ENCODE results near the gene OTC. TPM values are rescaled to one million over a fixed set of nuclear protein-coding genes. Genes with fewer than 3 reads are reported as not detected.
A peak's percentile ranks its signal among the peaks of the same experiment; 100 is the strongest.

Gene OTC
- total RNA-seq, 1 experiment from 2014 or later: not detected

DNA sequence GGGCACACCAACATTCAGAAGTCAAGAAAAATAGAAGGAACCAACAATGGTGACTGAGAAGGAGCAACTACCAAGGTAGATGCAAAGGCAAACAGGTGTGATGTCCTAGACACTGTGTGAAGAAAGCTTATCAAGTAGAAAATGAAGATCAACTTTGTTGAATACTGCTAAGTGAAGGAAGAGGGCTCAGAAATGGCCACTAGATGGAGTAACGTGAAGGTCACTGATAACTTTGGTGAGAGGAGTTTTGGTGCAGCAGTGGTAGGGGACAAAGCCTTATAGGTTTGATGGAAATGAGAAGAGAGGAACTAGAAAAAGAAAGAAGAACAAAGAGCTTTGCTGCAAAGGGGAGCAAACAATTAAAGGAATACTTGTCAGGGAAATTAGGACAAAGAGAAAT is 23.5 kb downstream of the OTC start:
- Histone ChIP-seq H3T11ph (ENCODE audit: low read length) (no peak overlapping the region), H2BK12ac (ENCODE audit: insufficient read length, low read depth, low read length) (no peak overlapping the region), H4K8ac (replicated peaks; ENCODE audit: insufficient read length, low read depth, low read length) (no peak overlapping the region), H3K9ac (ENCODE audit: extremely low read depth, insufficient read length, low read length) (no peak overlapping the region), H4K20me1 (ENCODE audit: control insufficient read depth, insufficient read depth, insufficient read length) (no peaks in the 10 kb centered on the region), H3K14ac (ENCODE audit: insufficient read depth, low read length) (no peak overlapping the region), H3K23ac (ENCODE audit: insufficient read length, low read depth, low read length) (no peak overlapping the region), H2BK20ac (ENCODE audit: low read depth, low read length, poor library complexity, severe bottlenecking) (no peak overlapping the region), H3K27ac (ENCODE audit: insufficient read length, low read depth, low read length) (no peak overlapping the region), H3K79me2 (ENCODE audit: insufficient read depth, low read length) (no peaks in the 10 kb centered on the region), H3K79me1 (ENCODE audit: insufficient read depth, low read depth, low read length, poor library complexity, severe bottlenecking) (no peaks in the 10 kb centered on the region), H2AK5ac (ENCODE audit: insufficient read length, low read length) (no peak overlapping the region), H3K4me2 (ENCODE audit: insufficient read depth, insufficient read length, low read length) (no peak overlapping the region), H3K18ac (ENCODE audit: insufficient read length, low read depth, low read length) (no peak overlapping the region), H3K27me3 (ENCODE audit: insufficient read depth, low read length) (no peaks in the 10 kb centered on the region), H2BK15ac (ENCODE audit: low read depth, low read length) (no peak overlapping the region), H3K4ac (ENCODE audit: low read depth, low read length) (no peak overlapping the region), H3K9me3 (ENCODE audit: control insufficient read depth, low read depth, low read length) (peaks cover 8% of the 10 kb centered on the region), H2BK5ac (ENCODE audit: insufficient read length, low read length) (no peak overlapping the region), H4K5ac (ENCODE audit: insufficient read length, low read depth, low read length) (no peak overlapping the region), H3K4me1 (ENCODE audit: insufficient read depth, low read length) (no peaks in the 10 kb centered on the region), H2AFZ (ENCODE audit: low read length) (no peak overlapping the region), H3K56ac (ENCODE audit: insufficient read length, low read depth, low read length) (no peak overlapping the region), H3K23me2 (ENCODE audit: insufficient read length, low read depth, low read length, poor library complexity, severe bottlenecking) (no peaks in the 10 kb centered on the region), H4K91ac (ENCODE audit: insufficient read length, low read depth, low read length) (no peak overlapping the region), H2BK120ac (ENCODE audit: low read depth, low read length, poor library complexity, severe bottlenecking) (no peak overlapping the region)
- TF ChIP-seq, protein P1, sequence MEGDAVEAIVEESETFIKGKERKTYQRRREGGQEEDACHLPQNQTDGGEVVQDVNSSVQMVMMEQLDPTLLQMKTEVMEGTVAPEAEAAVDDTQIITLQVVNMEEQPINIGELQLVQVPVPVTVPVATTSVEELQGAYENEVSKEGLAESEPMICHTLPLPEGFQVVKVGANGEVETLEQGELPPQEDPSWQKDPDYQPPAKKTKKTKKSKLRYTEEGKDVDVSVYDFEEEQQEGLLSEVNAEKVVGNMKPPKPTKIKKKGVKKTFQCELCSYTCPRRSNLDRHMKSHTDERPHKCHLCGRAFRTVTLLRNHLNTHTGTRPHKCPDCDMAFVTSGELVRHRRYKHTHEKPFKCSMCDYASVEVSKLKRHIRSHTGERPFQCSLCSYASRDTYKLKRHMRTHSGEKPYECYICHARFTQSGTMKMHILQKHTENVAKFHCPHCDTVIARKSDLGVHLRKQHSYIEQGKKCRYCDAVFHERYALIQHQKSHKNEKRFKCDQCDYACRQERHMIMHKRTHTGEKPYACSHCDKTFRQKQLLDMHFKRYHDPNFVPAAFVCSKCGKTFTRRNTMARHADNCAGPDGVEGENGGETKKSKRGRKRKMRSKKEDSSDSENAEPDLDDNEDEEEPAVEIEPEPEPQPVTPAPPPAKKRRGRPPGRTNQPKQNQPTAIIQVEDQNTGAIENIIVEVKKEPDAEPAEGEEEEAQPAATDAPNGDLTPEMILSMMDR (conservative IDR thresholded peaks at IDR 0.05): peak; percentile 65
- H3K27me3 Mint-ChIP-seq (ENCODE audit: low read depth): no peaks in the 10 kb centered on the region; the same call in 1 of the 2 replicates
- peaks cover 0 to 3% (median 0%) of the 10 kb centered on the region in 3 experiments; a peak in 1 of 7 replicates for H3K36me3 Mint-ChIP-seq (ENCODE audit: insufficient read depth in 1 of 3, low read depth in 3 of 3)
- H3K27ac Mint-ChIP-seq: no peak overlapping the region
- H3K9me3 Mint-ChIP-seq: peaks cover 34 to 37% of the 10 kb centered on the region in 2 experiments
- no peaks in the 10 kb centered on the region for H3K4me1 Mint-ChIP-seq
- H3K4me3 Mint-ChIP-seq: no peak overlapping the region
- WGBS (ENCODE audit: extremely low coverage, insufficient read length, low lambda C conversion rate): no CpG with 5 or more reads among the region's 1 CpG
- no peak for DNase-seq
